NCI-H1930 (cell line): ENCODE measurements around the gene STUM.

ENCODE experiments used
- DNase-seq, 2 experiments: peaks; one replicate each; lab custom pipeline; 2025; lab: John Stamatoyannopoulos, UW

The STUM gene

GRCh38 chr1:226533220-226533619 is 15.3 kb upstream of the STUM start:
- no peak for DNase-seq

GRCh38 chr1:226534098-226534497 is 14.5 kb upstream of the STUM start:
- DNase-seq: no peak

- no peak for DNase-seq
Observed at GRCh38 chr1:226534645-226535044, 13.9 kb upstream of the STUM start.

GRCh38 chr1:226535666-226536065 is 12.9 kb upstream of the STUM start:
- no peak for DNase-seq

- no peak for DNase-seq
Observed at GRCh38 chr1:226541231-226541630, 7.3 kb upstream of the STUM start.

GRCh38 chr1:226541631-226542622 is 6.6 kb upstream of the STUM start:
- no peak for DNase-seq

- DNase-seq: no peak
Observed at GRCh38 chr1:226542623-226543103, 5.9 kb upstream of the STUM start.

GRCh38 chr1:226545836-226546596 is 2.5 kb upstream of the STUM start:
- no peak for DNase-seq

GRCh38 chr1:226546926-226547325 is 1.6 kb upstream of the STUM start:
- no peak for DNase-seq

- peak; percentile 82 to 87 for DNase-seq
Observed at GRCh38 chr1:226547754-226548191, 791 bp upstream of the STUM start.

GRCh38 chr1:226549094-226549936 is 751 bp downstream of the STUM start:
- DNase-seq: no peak

GRCh38 chr1:226549937-226550671 is 1.5 kb downstream of the STUM start:
- peak in 1 of 2 experiments; percentile 4 for DNase-seq

GRCh38 chr1:226550672-226551041 is 2.1 kb downstream of the STUM start:
- no peak for DNase-seq

- DNase-seq: no peak
Observed at GRCh38 chr1:226551299-226551698, 2.7 kb downstream of the STUM start.

GRCh38 chr1:226552061-226552460 is 3.5 kb downstream of the STUM start:
- no peak for DNase-seq

GRCh38 chr1:226553266-226553923 is 4.8 kb downstream of the STUM start:
- DNase-seq: no peak

GRCh38 chr1:226553924-226554282 is 5.3 kb downstream of the STUM start:
- DNase-seq: no peak

- DNase-seq: no peak
Observed at GRCh38 chr1:226555092-226555491, 6.5 kb downstream of the STUM start.

GRCh38 chr1:226557424-226557823 is 8.9 kb downstream of the STUM start:
- DNase-seq: no peak

GRCh38 chr1:226558036-226558650 is 9.6 kb downstream of the STUM start:
- no peak for DNase-seq
